Prostate gland (tissue), 2 donors: Measurements from ENCODE around the gene SLC16A6.
"Not testable (repeated sequence)": the region's sequence is repeated elsewhere in the genome, so short reads cannot be mapped to it uniquely, and the experiment has no call there.

Experiments
- POLR2A ChIP-seq: fragments of 450-650 bp; IDR thresholded peaks from one replicate; pipeline ENCODE4 v1.6.1; 2016; ENCODE audit warnings: antibody characterized with exemption, mild to moderate bottlenecking
- TF ChIP-seq, protein P1 (sequence below), 4 experiments: fragments of 200-600 bp in 2 of 4; fragments of 450-650 bp in 2 of 4; sonication (generic) in 2 of 4; IDR thresholded peaks; 1 replicate in 3 of 4; 2 replicates in 1 of 4; pipeline ENCODE4 v1.5.1; 2016 to 2019; ENCODE audit warnings: antibody characterized with exemption in 4 of 4, mild to moderate bottlenecking in 2 of 4, moderate library complexity in 2 of 4

DNA sequence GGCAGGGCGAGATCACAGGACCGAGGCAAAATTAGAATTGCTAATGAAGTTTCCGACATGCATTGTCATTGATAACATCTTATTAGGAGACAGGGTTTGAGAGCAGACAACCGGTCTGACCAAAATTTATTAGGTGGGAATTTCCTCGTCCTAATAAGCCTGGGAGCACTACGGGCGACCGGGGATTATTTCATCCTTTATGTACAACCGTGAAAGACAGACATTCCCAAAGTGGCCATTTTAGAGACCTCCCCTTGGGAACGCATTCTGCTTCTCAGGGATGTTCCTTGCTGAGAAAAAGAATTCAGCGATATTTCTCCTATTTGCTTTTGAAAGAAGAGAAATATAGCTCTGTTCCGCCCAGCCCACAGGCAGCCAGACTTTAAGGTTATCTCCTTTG is 41.0 kb upstream of the SLC16A6 start:
- TF ChIP-seq, protein P1, sequence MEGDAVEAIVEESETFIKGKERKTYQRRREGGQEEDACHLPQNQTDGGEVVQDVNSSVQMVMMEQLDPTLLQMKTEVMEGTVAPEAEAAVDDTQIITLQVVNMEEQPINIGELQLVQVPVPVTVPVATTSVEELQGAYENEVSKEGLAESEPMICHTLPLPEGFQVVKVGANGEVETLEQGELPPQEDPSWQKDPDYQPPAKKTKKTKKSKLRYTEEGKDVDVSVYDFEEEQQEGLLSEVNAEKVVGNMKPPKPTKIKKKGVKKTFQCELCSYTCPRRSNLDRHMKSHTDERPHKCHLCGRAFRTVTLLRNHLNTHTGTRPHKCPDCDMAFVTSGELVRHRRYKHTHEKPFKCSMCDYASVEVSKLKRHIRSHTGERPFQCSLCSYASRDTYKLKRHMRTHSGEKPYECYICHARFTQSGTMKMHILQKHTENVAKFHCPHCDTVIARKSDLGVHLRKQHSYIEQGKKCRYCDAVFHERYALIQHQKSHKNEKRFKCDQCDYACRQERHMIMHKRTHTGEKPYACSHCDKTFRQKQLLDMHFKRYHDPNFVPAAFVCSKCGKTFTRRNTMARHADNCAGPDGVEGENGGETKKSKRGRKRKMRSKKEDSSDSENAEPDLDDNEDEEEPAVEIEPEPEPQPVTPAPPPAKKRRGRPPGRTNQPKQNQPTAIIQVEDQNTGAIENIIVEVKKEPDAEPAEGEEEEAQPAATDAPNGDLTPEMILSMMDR (IDR thresholded peaks at IDR 0.05) = not testable (repeated sequence)
- not testable (repeated sequence) for TF ChIP-seq POLR2A
